ENCODE measurements around the gene ADAMTS15.

ADAMTS15 gene

GRCh38 chr11:130462101-130462885, 13.8 kb downstream of the ADAMTS15 start:
- no peak for TF ChIP-seq CTCF (IDR thresholded peaks at IDR 0.05; ENCODE audit: insufficient read depth, missing control alignments)
- no peak for FAIRE-seq
- no peak for DNase-seq (ENCODE audit: insufficient read length, low spot score)

GRCh38 chr11:130462931-130463330, 14.5 kb downstream of the ADAMTS15 start:
- no peak for DNase-seq (ENCODE audit: insufficient read length, low spot score)
- no peak for FAIRE-seq
- no peak for TF ChIP-seq CTCF (IDR thresholded peaks at IDR 0.05; ENCODE audit: insufficient read depth, missing control alignments)

- DNase-seq (ENCODE audit: insufficient read length, low spot score) (no peak), FAIRE-seq (no peak)
- no peak for TF ChIP-seq CTCF (IDR thresholded peaks at IDR 0.05; ENCODE audit: insufficient read depth, missing control alignments)
Measured at GRCh38 chr11:130464291-130464812, 15.9 kb downstream of the ADAMTS15 start.

- FAIRE-seq (no peak), DNase-seq (ENCODE audit: insufficient read length, low spot score) (no peak)
- no peak for TF ChIP-seq CTCF (IDR thresholded peaks at IDR 0.05; ENCODE audit: insufficient read depth, missing control alignments)
Measured at GRCh38 chr11:130465263-130465662, 16.8 kb downstream of the ADAMTS15 start.

- DNase-seq (ENCODE audit: insufficient read length, low spot score) (no peak), FAIRE-seq (no peak)
- no peak for TF ChIP-seq CTCF (IDR thresholded peaks at IDR 0.05; ENCODE audit: insufficient read depth, missing control alignments)
Measured at GRCh38 chr11:130467116-130467900, 18.9 kb downstream of the ADAMTS15 start.

GRCh38 chr11:130469181-130469580, 20.7 kb downstream of the ADAMTS15 start:
- DNase-seq (ENCODE audit: insufficient read length, low spot score) (no peak), FAIRE-seq (no peak)
- no peak for TF ChIP-seq CTCF (IDR thresholded peaks at IDR 0.05; ENCODE audit: insufficient read depth, missing control alignments)
